ENCODE results near the gene SERINC4.

- TF ChIP-seq ISL1 (CRISPR knock-in tag; IDR thresholded peaks at IDR 0.05) (no peak), GLIS3 (CRISPR knock-in tag; IDR thresholded peaks at IDR 0.05) (no peak), ARNTL (CRISPR knock-in tag; IDR thresholded peaks at IDR 0.05; ENCODE audit: borderline replicate concordance, low read depth) (no peak), CREB5 (CRISPR knock-in tag; IDR thresholded peaks at IDR 0.05; ENCODE audit: low read depth) (no peak)
- TF ChIP-seq, protein P1, sequence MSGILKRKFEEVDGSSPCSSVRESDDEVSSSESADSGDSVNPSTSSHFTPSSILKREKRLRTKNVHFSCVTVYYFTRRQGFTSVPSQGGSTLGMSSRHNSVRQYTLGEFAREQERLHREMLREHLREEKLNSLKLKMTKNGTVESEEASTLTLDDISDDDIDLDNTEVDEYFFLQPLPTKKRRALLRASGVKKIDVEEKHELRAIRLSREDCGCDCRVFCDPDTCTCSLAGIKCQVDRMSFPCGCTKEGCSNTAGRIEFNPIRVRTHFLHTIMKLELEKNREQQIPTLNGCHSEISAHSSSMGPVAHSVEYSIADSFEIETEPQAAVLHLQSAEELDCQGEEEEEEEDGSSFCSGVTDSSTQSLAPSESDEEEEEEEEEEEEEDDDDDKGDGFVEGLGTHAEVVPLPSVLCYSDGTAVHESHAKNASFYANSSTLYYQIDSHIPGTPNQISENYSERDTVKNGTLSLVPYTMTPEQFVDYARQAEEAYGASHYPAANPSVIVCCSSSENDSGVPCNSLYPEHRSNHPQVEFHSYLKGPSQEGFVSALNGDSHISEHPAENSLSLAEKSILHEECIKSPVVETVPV (CRISPR knock-in tag; IDR thresholded peaks at IDR 0.05) = no peak
Measured at GRCh38 chr15:43771816-43772215, 28.2 kb downstream of the SERINC4 start.
